Neural cell (in vitro differentiated cells): Measurements from ENCODE around the gene RAPGEF3. TPM values are rescaled to one million over a fixed set of nuclear protein-coding genes. Genes with fewer than 3 reads are reported as not detected.

Source experiments
- H2AFZ ChIP-seq: fragments of 200-600, 300-800 bp; sonication (generic), shearing (Covaris generic); 2 replicates; pipeline ENCODE4 v1.6.0; 2014; ENCODE audit warnings: low read depth, mild to moderate bottlenecking, antibody characterized with exemption, low read length, moderate library complexity
- H3F3A ChIP-seq: fragments of 200-600 bp; shearing (Covaris generic); 2 replicates; pipeline ENCODE4 v1.6.1; 2016; ENCODE audit warnings: mild to moderate bottlenecking, moderate library complexity, mixed read lengths, antibody characterized with exemption, low read length; ENCODE audit not compliant: insufficient read depth, poor library complexity, severe bottlenecking
- H3K27ac ChIP-seq: fragments of 200-600, 300-800 bp; sonication (generic), shearing (Covaris generic); 2 replicates; pipeline ENCODE4 v1.5.1; 2014; ENCODE audit warnings: mild to moderate bottlenecking, low read length, moderate library complexity
- H3K27me3 ChIP-seq: fragments of 300-800, 200-600 bp; sonication (generic), shearing (Covaris generic); 2 replicates; pipeline ENCODE4 v1.6.0; 2014; ENCODE audit warnings: mild to moderate bottlenecking, low read depth, low read length, moderate library complexity; ENCODE audit not compliant: insufficient read depth
- H3K36me3 ChIP-seq: fragments of 300-800, 200-600 bp; sonication (generic), shearing (Covaris generic); 2 replicates; pipeline ENCODE4 v1.5.1; 2014; ENCODE audit warnings: mild to moderate bottlenecking, antibody characterized with exemption, low read length, moderate library complexity; ENCODE audit not compliant: insufficient read depth
- H3K4me2 ChIP-seq: fragments of 300-800, 200-600 bp; sonication (generic), shearing (Covaris generic); 2 replicates; pipeline ENCODE4 v1.6.0; 2014; ENCODE audit warnings: mild to moderate bottlenecking, low read length
- H3K4me3 ChIP-seq: fragments of 300-800, 200-600 bp; sonication (generic), shearing (Covaris generic); 2 replicates; pipeline ENCODE4 v1.5.1; 2014; ENCODE audit warnings: mild to moderate bottlenecking, low read length, moderate library complexity
- H3K79me2 ChIP-seq: fragments of 200-600 bp; shearing (Covaris generic); replicated peaks from 2 replicates; pipeline ENCODE4 v1.6.0; 2014; ENCODE audit warnings: mild to moderate bottlenecking, low read length, moderate library complexity; ENCODE audit not compliant: insufficient read depth
- H3K9ac ChIP-seq: fragments of 300-800, 200-600 bp; sonication (generic), shearing (Covaris generic); 2 replicates; pipeline ENCODE4 v1.6.1; 2016; ENCODE audit warnings: mild to moderate bottlenecking, low read length, mixed read lengths
- H3K9me2 ChIP-seq: fragments of 200-600 bp; shearing (Covaris generic); 2 replicates; pipeline ENCODE4 v1.6.1; 2016; ENCODE audit warnings: mild to moderate bottlenecking, low read length, mixed read lengths; ENCODE audit not compliant: insufficient read depth
- H3K9me3 ChIP-seq: fragments of 200-600, 300-800 bp; sonication (generic), shearing (Covaris generic); 2 replicates; pipeline ENCODE4 v1.6.1; 2016; ENCODE audit warnings: mild to moderate bottlenecking, mixed run types, low read length, moderate library complexity, mixed read lengths
- H4K20me1 ChIP-seq: fragments of 200-600 bp; shearing (Covaris generic); 2 replicates; pipeline ENCODE4 v1.6.1; 2016; ENCODE audit warnings: mild to moderate bottlenecking, mixed run types; ENCODE audit not compliant: insufficient read depth
- EP300 ChIP-seq: fragments of 450-650 bp; conservative IDR thresholded peaks from 2 replicates; pipeline ENCODE4 v1.6.1; 2014; ENCODE audit warnings: antibody characterized with exemption, mild to moderate bottlenecking, moderate library complexity; ENCODE audit not compliant: poor library complexity, severe bottlenecking
- EZH2 ChIP-seq: fragments of 200-600, 300-800 bp; shearing (Covaris generic), sonication (generic); IDR thresholded peaks from 2 replicates; pipeline ENCODE4 v1.6.1; 2014; ENCODE audit warnings: antibody characterized with exemption, low read length, borderline replicate concordance, mild to moderate bottlenecking; ENCODE audit not compliant: insufficient read depth, poor library complexity, severe bottlenecking
- MXI1 ChIP-seq: fragments of 450-650 bp; conservative IDR thresholded peaks from 2 replicates; pipeline ENCODE4 v1.6.1; 2014; ENCODE audit warnings: antibody characterized with exemption, mild to moderate bottlenecking; ENCODE audit not compliant: poor library complexity, severe bottlenecking
- POLR2AphosphoS5 ChIP-seq: IDR thresholded peaks from 2 replicates; pipeline ENCODE4 v1.6.1; 2012
- RAD21 ChIP-seq: fragments of 450-650 bp; conservative IDR thresholded peaks from 2 replicates; pipeline ENCODE4 v1.6.1; 2014; ENCODE audit warnings: antibody characterized with exemption, mild to moderate bottlenecking, moderate library complexity
- REST ChIP-seq: IDR thresholded peaks from 2 replicates; pipeline ENCODE4 v1.6.1; 2012; ENCODE audit warnings: borderline replicate concordance
- SMC3 ChIP-seq: fragments of 450-650 bp; conservative IDR thresholded peaks from 2 replicates; pipeline ENCODE4 v1.6.1; 2014; ENCODE audit warnings: antibody characterized with exemption, mild to moderate bottlenecking, moderate library complexity; ENCODE audit not compliant: poor library complexity
- TAF1 ChIP-seq: IDR thresholded peaks from 2 replicates; pipeline ENCODE4 v1.6.1; 2012; ENCODE audit warnings: low read depth
- polyA plus RNA-seq: library from polyadenylated mRNA; depleted of rRNA; stranded (reverse); fragments of >200 nt; gene quantifications from 2 replicates; pipeline ENCODE4 v1.2.3, GENCODE V29; 2014

RAPGEF3 gene
- polyA plus RNA-seq, 1 donor from 2014 or later: 1.5 TPM

DNA sequence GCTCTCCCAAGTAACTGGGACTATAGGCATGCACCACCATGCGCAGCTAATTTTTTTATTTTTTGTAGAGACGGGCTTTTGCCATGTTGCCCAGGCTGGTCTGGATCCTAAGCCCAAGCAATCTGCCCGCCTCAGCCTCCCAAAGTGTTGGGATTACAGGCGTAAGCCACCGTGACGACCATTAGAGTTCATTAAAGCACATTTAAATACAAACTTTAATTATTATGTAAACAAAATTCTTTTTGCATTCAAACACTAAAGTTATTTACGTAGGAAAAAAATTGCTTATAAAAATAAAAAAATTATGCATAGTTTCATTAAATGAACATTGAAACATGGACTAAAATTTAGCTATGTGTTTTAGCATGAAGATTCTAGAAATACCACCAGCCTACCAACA, 60.0 kb downstream of the RAPGEF3 start:
- no peaks in the 10 kb centered on the region for H3K9me3 ChIP-seq
- no peaks in the 10 kb centered on the region for H4K20me1 ChIP-seq

DNA sequence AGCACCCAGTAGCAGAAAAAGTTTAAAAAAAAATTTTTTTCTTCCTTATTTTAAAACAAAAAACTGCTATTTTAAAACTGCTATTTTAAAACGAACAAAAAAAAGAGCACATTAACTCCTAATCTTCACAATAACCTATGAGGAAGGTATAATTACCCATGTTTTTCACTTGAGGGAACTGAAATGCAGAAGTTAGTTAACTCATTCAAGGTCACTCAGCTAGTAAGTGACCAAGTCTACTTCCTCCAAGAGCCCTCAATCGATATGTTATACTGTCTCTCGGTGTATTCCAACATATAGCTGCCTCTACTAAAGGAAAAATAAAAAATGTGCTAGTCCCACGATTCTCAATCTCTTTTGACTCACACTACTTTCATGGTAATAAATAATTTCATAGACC, 60.6 kb downstream of the RAPGEF3 start:
- Histone ChIP-seq H3K36me3 (peaks cover 18% of the 10 kb centered on the region), H3K9ac (no peak overlapping the region)

More for the DNA sequence above, 60.0 kb downstream of the RAPGEF3 start:
- Histone ChIP-seq H3K4me3 (no peak overlapping the region), H3K36me3 (peaks cover 18% of the 10 kb centered on the region), H3F3A (no peaks in the 10 kb centered on the region), H3K27ac (no peak overlapping the region), H3K9me2 (no peaks in the 10 kb centered on the region), H3K27me3 (no peaks in the 10 kb centered on the region), H3K4me2 (no peak overlapping the region), H3K79me2 (peaks cover 5% of the 10 kb centered on the region), H3K9ac (no peak overlapping the region), H2AFZ (no peak overlapping the region)
- TF ChIP-seq REST: no peak
- TF ChIP-seq EZH2: no peak
- TF ChIP-seq TAF1: no peak
- no peak for TF ChIP-seq SMC3
- TF ChIP-seq POLR2AphosphoS5: no peak
- TF ChIP-seq MXI1: no peak
- TF ChIP-seq EP300: no peak
- no peak for TF ChIP-seq RAD21

More for the DNA sequence above, 60.6 kb downstream of the RAPGEF3 start:
- Histone ChIP-seq H3K79me2 (peaks cover 5% of the 10 kb centered on the region), H4K20me1 (no peaks in the 10 kb centered on the region), H3K9me2 (no peaks in the 10 kb centered on the region), H3F3A (no peaks in the 10 kb centered on the region), H3K4me2 (no peak overlapping the region), H2AFZ (no peak overlapping the region), H3K27ac (no peak overlapping the region), H3K4me3 (no peak overlapping the region), H3K27me3 (no peaks in the 10 kb centered on the region), H3K9me3 (no peaks in the 10 kb centered on the region)
- TF ChIP-seq EZH2 (no peak), SMC3 (no peak), TAF1 (no peak), EP300 (no peak), REST (no peak)
